Liver (tissue), 9 donors: ENCODE data around the gene DSCAML1. TPM values are rescaled to one million over a fixed set of nuclear protein-coding genes. Genes with fewer than 3 reads are reported as not detected.

Source experiments
- DNase-seq: peaks from one replicate; pipeline ENCODE4 v3.0.0-alpha.2; 2017; ENCODE audit warnings: low spot score
- H3K27ac ChIP-seq, 2 donors: one replicate each; pipeline ENCODE4 v1.7.0; 2013; ENCODE audit warnings: inconsistent platforms in 2 of 2, low read length in 2 of 2, control low read depth in 1 of 2, low read depth in 1 of 2, mild to moderate bottlenecking in 1 of 2
- H3K27me3 ChIP-seq, 4 donors: one replicate each; pipeline versions ENCODE4 v1.6.1 to v1.7.0; 2013; ENCODE audit warnings: low read length in 3 of 4, inconsistent platforms in 1 of 4, mild to moderate bottlenecking in 1 of 4, moderate library complexity in 1 of 4; ENCODE audit not compliant: control insufficient read depth in 4 of 4, insufficient read depth in 4 of 4
- H3K36me3 ChIP-seq, 4 donors: one replicate each; pipeline versions ENCODE4 v1.6.1 to v1.7.0; 2013; ENCODE audit warnings: low read length in 3 of 4, mild to moderate bottlenecking in 3 of 4, low read depth in 1 of 4, moderate library complexity in 1 of 4; ENCODE audit not compliant: control insufficient read depth in 4 of 4, insufficient read depth in 3 of 4
- H3K4me1 ChIP-seq, 4 donors: one replicate each; pipeline versions ENCODE4 v1.6.1 to v1.7.0; 2013; ENCODE audit warnings: low read length in 3 of 4, mild to moderate bottlenecking in 3 of 4, moderate library complexity in 1 of 4; ENCODE audit not compliant: control insufficient read depth in 4 of 4, insufficient read depth in 4 of 4
- H3K4me3 ChIP-seq, 3 donors: one replicate each; pipeline versions ENCODE4 v1.6.1 to v1.7.0; 2013; ENCODE audit warnings: low read length in 3 of 3, control low read depth in 1 of 3, low read depth in 1 of 3, mild to moderate bottlenecking in 1 of 3
- H3K9ac ChIP-seq, 2 donors: one replicate each; pipeline ENCODE4 v1.7.0; 2013; ENCODE audit warnings: low read length in 2 of 2, mild to moderate bottlenecking in 2 of 2, moderate library complexity in 2 of 2, control low read depth in 1 of 2, low read depth in 1 of 2
- H3K9me3 ChIP-seq, 4 donors: one replicate each; pipeline versions ENCODE4 v1.6.1 to v1.7.0; 2013; ENCODE audit warnings: low read length in 3 of 4; ENCODE audit not compliant: control insufficient read depth in 4 of 4
- EGR1 ChIP-seq, 2 donors: IDR thresholded peaks; 2 replicates each; pipeline ENCODE4 v1.6.1; 2016 to 2018; ENCODE audit warnings: antibody characterized with exemption in 2 of 2, low read depth in 2 of 2
- FOXA1 ChIP-seq: IDR thresholded peaks from 2 replicates; pipeline ENCODE4 v1.6.1; 2016; ENCODE audit warnings: antibody characterized with exemption
- FOXA2 ChIP-seq: IDR thresholded peaks from 2 replicates; pipeline ENCODE4 v1.6.1; 2016; ENCODE audit warnings: antibody characterized with exemption
- GABPA ChIP-seq, 2 donors: IDR thresholded peaks in 1 of 2; conservative IDR thresholded peaks in 1 of 2; 2 replicates each; pipeline ENCODE4 v1.6.1; 2016; ENCODE audit warnings: antibody characterized with exemption in 2 of 2, mild to moderate bottlenecking in 1 of 2, moderate library complexity in 1 of 2
- HNF4A ChIP-seq, 2 donors: conservative IDR thresholded peaks; 2 replicates each; pipeline ENCODE4 v1.6.1; 2016; ENCODE audit warnings: antibody characterized with exemption in 2 of 2, mild to moderate bottlenecking in 2 of 2
- HNF4G ChIP-seq: IDR thresholded peaks from 2 replicates; pipeline ENCODE4 v1.6.1; 2016; ENCODE audit warnings: antibody characterized with exemption
- JUND ChIP-seq, 2 donors: IDR thresholded peaks; 2 replicates each; pipeline ENCODE4 v1.6.1; 2016; ENCODE audit warnings: antibody characterized with exemption in 2 of 2
- NR2F2 ChIP-seq: IDR thresholded peaks from 2 replicates; pipeline ENCODE4 v1.6.1; 2016; ENCODE audit warnings: antibody characterized with exemption
- RAD21 ChIP-seq, 2 donors: IDR thresholded peaks; 2 replicates each; pipeline ENCODE4 v1.6.1; 2016; ENCODE audit warnings: antibody characterized with exemption in 2 of 2, mild to moderate bottlenecking in 2 of 2
- RXRA ChIP-seq, 2 donors: IDR thresholded peaks; 2 replicates each; pipeline ENCODE4 v1.6.1; 2017 to 2018; ENCODE audit warnings: antibody characterized with exemption in 2 of 2, mild to moderate bottlenecking in 1 of 2
- SP1 ChIP-seq: IDR thresholded peaks from 2 replicates; pipeline ENCODE4 v1.6.1; 2018; ENCODE audit warnings: antibody characterized with exemption, mild to moderate bottlenecking
- TAF1 ChIP-seq: conservative IDR thresholded peaks from 2 replicates; pipeline ENCODE4 v1.6.1; 2016; ENCODE audit warnings: antibody characterized with exemption, mild to moderate bottlenecking
- YY1 ChIP-seq: IDR thresholded peaks from 2 replicates; pipeline ENCODE4 v1.6.1; 2016; ENCODE audit warnings: antibody characterized with exemption, mild to moderate bottlenecking
- WGBS: extraction: QIAGEN DNeasy Blood & Tissue Kit; methylation state at CpG from one replicate; pipeline ENCODE4 v1.1.7; 2013; 5-methylcytosine and 5-hydroxymethylcytosine counted together
- polyA plus RNA-seq, 2 donors: library from polyadenylated mRNA; stranded (reverse) in 1 of 2; unstranded in 1 of 2; fragments of 200-250 nt in 1 of 2; fragments of >200 nt in 1 of 2; fragmentation: Nextera tagmentation in 1 of 2; extraction: Ambion mirVana in 1 of 2; gene quantifications; one replicate each; pipeline versions ENCODE4 v1.2.1 to v1.2.3, GENCODE V29; 2013 to 2015
- total RNA-seq, 2 donors: library from RNA; depleted of rRNA; stranded (reverse); fragments of >200 nt; gene quantifications; one replicate each; pipeline ENCODE4 v1.2.3, GENCODE V29; 2014
- TF ChIP-seq, protein P1 (sequence below): fragments of 150-350 bp; IDR thresholded peaks from 2 replicates; pipeline ENCODE4 v1.5.1; 2017; ENCODE audit warnings: improper control_type of control experiment, low read depth, low read length; ENCODE audit not compliant: missing input control
- TF ChIP-seq, protein P2 (sequence below): IDR thresholded peaks from 2 replicates; pipeline ENCODE4 v1.6.1; 2016; ENCODE audit warnings: antibody characterized with exemption
- TF ChIP-seq, protein P3 (sequence below): IDR thresholded peaks from 2 replicates; pipeline ENCODE4 v1.6.1; 2016; ENCODE audit warnings: antibody characterized with exemption, mild to moderate bottlenecking
- TF ChIP-seq, protein P4 (sequence below): IDR thresholded peaks from 2 replicates; pipeline ENCODE4 v1.6.1; 2016; ENCODE audit warnings: antibody characterized with exemption
- TF ChIP-seq, protein P5 (sequence below): IDR thresholded peaks from 2 replicates; pipeline ENCODE4 v1.6.1; 2016; ENCODE audit warnings: antibody characterized with exemption
- donor health status: healthy.
- donor health status: healthy.
- donor health status: healthy.
- donor health status: healthy.
- donor health status: healthy.

DSCAML1 gene
- total and polyA plus RNA-seq, 4 donors, result 0.07 to 0.42 (median 0.20) TPM

DNA sequence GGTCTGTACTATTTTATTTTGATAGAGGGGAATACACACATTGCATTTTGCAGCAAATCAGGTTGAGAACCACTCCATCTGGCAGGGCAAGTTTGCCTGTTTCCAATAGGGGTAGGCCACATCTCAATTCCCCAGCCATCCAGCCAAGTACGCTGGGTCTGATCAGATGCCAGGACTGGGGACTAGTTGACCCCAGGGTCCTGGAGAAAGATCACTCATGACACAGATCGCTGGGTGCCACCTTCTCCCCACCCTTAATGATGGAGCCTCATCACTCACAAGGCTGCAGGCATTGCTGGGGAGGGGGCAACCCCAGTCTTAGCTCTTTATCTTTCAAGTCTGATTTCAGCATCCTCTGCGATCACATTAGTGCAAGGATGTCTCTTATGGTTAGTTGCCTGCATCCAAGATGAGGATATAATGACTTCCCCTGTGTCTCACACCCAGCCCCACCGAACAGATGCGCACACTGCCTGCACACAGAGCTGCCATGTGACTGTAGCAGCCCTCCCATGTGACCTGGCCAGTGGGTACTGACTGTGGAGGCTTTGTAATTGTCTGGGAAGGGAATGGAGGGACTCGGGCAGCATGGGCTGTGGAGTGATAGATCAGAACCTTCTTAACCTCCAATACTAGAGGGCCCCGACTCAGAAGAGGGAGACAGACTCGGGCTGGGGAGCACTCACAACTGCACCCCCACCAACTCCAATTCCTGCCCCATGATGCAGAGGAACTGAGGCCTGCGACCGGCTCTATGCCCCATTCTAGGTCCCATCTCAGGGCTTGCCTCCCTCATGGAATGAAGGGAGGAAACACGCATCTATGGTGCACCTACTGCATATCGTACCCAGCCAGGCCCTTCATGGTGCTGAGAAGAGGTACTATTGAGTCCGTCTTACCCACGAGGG lies 155.8 kb downstream of the DSCAML1 start (continued):
- TF ChIP-seq, protein P1, sequence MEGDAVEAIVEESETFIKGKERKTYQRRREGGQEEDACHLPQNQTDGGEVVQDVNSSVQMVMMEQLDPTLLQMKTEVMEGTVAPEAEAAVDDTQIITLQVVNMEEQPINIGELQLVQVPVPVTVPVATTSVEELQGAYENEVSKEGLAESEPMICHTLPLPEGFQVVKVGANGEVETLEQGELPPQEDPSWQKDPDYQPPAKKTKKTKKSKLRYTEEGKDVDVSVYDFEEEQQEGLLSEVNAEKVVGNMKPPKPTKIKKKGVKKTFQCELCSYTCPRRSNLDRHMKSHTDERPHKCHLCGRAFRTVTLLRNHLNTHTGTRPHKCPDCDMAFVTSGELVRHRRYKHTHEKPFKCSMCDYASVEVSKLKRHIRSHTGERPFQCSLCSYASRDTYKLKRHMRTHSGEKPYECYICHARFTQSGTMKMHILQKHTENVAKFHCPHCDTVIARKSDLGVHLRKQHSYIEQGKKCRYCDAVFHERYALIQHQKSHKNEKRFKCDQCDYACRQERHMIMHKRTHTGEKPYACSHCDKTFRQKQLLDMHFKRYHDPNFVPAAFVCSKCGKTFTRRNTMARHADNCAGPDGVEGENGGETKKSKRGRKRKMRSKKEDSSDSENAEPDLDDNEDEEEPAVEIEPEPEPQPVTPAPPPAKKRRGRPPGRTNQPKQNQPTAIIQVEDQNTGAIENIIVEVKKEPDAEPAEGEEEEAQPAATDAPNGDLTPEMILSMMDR, result no peak

DNA sequence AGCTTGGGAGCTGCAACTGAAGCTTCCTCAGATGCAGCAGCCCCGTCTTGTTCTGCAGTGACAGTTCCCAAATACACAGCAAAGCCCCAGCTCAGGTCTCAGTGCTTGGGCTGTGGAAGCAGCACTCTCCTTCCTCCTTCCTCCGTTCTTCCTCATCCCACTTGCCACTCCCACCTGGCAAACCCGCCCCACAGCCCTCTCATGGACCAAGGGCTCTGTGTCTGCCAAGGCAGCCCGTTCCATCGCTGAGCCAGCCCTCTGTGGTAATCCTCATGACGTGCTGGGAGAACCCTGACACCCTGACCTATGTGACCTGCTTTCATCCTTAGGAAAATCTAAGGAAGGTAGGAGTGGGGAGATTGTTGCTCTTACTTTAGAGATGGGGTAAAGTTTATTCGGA lies 157.0 kb downstream of the DSCAML1 start:
- no peaks in the 10 kb centered on the region for H3K4me1 ChIP-seq
- H3K27ac ChIP-seq, result no peak overlapping the region
- TF ChIP-seq NR2F2 (no peak), RXRA (IDR thresholded peaks at IDR 0.05) (no peak), HNF4A (conservative IDR thresholded peaks at IDR 0.05) (no peak), FOXA1 (no peak), JUND (IDR thresholded peaks at IDR 0.05) (no peak), HNF4G (no peak), SP1 (no peak)
- TF ChIP-seq, protein P2, sequence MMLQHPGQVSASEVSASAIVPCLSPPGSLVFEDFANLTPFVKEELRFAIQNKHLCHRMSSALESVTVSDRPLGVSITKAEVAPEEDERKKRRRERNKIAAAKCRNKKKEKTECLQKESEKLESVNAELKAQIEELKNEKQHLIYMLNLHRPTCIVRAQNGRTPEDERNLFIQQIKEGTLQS, result no peak
- H3K9ac ChIP-seq, result no peak overlapping the region
- no peaks in the 10 kb centered on the region for H3K36me3 ChIP-seq
- H3K9me3 ChIP-seq, result no peaks in the 10 kb centered on the region
- peaks cover 0 to 4% (median 0%) of the 10 kb centered on the region in 4 donors for H3K27me3 ChIP-seq
- WGBS, result 85% methylated on average over 7 of the region's 7 CpGs
- DNase-seq, result no peak
- no peak overlapping the region for H3K4me3 ChIP-seq

DNA sequence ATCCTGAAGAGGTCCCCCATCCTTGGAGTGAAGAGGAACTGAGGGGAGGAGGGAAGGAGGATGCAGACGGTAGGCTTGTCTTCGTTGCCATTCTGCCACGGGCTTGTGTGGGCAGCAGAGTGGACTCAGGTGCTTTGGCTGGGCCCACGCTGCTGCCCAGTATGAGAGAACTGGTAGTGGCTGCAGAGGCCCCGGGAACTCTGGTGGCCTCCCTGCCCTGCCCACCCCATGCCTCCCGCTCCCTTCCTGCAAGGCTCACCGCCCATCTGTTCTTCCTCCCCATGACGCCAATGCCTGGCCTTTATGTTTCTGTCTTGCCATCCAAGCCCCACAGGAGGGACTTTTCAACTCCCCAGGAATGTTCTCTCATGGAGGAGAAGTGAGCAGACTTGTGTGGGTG lies 157.4 kb downstream of the DSCAML1 start:
- no peak for DNase-seq
- WGBS, result 93% methylated on average over 8 of the region's 8 CpGs
- H3K36me3 ChIP-seq, result no peaks in the 10 kb centered on the region
- no peak overlapping the region for H3K9ac ChIP-seq
- peaks cover 0 to 4% (median 0%) of the 10 kb centered on the region in 4 donors for H3K27me3 ChIP-seq
- no peak overlapping the region for H3K27ac ChIP-seq
- H3K4me1 ChIP-seq, result no peaks in the 10 kb centered on the region
- no peak overlapping the region for H3K4me3 ChIP-seq
- no peaks in the 10 kb centered on the region for H3K9me3 ChIP-seq
- TF ChIP-seq RXRA (IDR thresholded peaks at IDR 0.05) (no peak), EGR1 (IDR thresholded peaks at IDR 0.05; ENCODE audit: low read depth in 2 of 2) (no peak), SP1 (no peak), HNF4G (no peak), JUND (IDR thresholded peaks at IDR 0.05) (no peak), RAD21 (IDR thresholded peaks at IDR 0.05) (no peak), FOXA1 (no peak), TAF1 (no peak), HNF4A (conservative IDR thresholded peaks at IDR 0.05) (no peak), NR2F2 (no peak), FOXA2 (no peak), YY1 (no peak), GABPA (IDR thresholded peaks at IDR 0.05 in 1 of 2, conservative IDR thresholded peaks at IDR 0.05 in 1 of 2) (no peak)
- TF ChIP-seq, protein P3, sequence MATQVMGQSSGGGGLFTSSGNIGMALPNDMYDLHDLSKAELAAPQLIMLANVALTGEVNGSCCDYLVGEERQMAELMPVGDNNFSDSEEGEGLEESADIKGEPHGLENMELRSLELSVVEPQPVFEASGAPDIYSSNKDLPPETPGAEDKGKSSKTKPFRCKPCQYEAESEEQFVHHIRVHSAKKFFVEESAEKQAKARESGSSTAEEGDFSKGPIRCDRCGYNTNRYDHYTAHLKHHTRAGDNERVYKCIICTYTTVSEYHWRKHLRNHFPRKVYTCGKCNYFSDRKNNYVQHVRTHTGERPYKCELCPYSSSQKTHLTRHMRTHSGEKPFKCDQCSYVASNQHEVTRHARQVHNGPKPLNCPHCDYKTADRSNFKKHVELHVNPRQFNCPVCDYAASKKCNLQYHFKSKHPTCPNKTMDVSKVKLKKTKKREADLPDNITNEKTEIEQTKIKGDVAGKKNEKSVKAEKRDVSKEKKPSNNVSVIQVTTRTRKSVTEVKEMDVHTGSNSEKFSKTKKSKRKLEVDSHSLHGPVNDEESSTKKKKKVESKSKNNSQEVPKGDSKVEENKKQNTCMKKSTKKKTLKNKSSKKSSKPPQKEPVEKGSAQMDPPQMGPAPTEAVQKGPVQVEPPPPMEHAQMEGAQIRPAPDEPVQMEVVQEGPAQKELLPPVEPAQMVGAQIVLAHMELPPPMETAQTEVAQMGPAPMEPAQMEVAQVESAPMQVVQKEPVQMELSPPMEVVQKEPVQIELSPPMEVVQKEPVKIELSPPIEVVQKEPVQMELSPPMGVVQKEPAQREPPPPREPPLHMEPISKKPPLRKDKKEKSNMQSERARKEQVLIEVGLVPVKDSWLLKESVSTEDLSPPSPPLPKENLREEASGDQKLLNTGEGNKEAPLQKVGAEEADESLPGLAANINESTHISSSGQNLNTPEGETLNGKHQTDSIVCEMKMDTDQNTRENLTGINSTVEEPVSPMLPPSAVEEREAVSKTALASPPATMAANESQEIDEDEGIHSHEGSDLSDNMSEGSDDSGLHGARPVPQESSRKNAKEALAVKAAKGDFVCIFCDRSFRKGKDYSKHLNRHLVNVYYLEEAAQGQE, result no peak
- TF ChIP-seq, protein P2, result no peak
- TF ChIP-seq, protein P1, result no peak
- TF ChIP-seq, protein P4, sequence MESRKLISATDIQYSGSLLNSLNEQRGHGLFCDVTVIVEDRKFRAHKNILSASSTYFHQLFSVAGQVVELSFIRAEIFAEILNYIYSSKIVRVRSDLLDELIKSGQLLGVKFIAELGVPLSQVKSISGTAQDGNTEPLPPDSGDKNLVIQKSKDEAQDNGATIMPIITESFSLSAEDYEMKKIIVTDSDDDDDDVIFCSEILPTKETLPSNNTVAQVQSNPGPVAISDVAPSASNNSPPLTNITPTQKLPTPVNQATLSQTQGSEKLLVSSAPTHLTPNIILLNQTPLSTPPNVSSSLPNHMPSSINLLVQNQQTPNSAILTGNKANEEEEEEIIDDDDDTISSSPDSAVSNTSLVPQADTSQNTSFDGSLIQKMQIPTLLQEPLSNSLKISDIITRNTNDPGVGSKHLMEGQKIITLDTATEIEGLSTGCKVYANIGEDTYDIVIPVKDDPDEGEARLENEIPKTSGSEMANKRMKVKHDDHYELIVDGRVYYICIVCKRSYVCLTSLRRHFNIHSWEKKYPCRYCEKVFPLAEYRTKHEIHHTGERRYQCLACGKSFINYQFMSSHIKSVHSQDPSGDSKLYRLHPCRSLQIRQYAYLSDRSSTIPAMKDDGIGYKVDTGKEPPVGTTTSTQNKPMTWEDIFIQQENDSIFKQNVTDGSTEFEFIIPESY, result no peak
- TF ChIP-seq, protein P5, sequence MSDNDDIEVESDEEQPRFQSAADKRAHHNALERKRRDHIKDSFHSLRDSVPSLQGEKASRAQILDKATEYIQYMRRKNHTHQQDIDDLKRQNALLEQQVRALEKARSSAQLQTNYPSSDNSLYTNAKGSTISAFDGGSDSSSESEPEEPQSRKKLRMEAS, result no peak
